ENCODE measurements around the gene AGER.

The AGER gene

GRCh38 chr6:32167761-32168262, 16.2 kb downstream of the AGER start:
- no peak for DNase-seq

DNA sequence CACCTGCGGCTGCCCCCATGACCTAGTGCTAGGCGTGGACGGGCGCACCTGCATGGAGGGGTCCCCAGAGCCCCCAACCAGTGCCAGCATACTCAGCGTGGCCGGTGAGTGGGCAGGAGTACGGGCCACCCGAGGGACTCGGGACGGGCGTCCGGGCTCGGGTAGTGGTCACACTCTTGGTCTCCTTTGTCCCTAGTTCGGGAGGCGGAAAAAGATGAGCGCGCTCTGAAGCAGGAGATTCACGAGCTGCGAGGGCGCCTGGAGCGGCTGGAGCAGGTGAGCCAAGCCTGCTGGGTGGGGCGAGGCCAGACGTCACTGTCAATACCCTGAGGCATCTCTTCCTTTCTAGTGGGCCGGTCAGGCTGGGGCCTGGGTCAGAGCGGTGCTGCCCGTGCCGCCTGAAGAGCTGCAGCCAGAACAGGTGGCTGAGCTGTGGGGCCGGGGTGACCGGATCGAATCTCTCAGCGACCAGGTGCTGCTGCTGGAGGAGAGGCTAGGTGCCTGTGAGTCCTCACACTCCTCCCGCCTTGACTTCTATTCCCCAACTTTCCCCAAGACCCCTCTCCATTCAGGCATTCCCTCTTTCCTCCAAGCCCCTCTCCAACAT, 16.8 kb downstream of the AGER start:
- no peak for DNase-seq

DNA sequence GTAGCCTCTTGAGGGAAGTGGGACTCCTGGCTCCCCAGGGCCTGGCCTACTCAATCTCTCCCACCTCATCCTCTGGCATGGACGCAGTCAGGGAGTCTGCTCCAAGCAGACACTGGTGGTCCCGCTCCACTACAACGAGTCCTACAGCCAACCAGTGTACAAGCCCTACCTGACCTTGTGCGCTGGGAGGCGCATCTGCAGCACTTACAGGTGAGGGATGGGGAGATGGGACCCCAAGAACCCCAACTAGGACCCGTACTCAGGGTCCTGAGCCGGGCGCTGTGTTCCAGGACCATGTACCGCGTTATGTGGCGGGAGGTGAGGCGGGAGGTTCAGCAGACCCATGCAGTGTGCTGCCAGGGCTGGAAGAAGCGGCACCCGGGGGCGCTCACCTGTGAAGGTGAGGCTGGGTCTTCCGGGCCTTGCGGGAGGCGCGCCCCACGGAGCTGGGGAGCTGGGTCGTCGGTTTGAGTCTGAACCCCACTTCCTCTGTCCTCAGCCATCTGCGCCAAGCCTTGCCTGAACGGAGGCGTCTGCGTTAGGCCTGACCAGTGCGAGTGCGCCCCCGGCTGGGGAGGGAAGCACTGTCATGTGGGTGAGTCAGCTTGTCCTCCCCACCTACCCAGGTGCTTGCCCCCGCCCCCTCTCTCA, 17.5 kb downstream of the AGER start:
- DNase-seq = no peak

GRCh38 chr6:32164295-32164694, 19.8 kb downstream of the AGER start, which contains the start of gene EGFL8:
Gene EGFL8 (plus strand): TSS chr6:32164595. CDS start chr6:32166166, 1,571 bp downstream.
- DNase-seq = no peak

DNA sequence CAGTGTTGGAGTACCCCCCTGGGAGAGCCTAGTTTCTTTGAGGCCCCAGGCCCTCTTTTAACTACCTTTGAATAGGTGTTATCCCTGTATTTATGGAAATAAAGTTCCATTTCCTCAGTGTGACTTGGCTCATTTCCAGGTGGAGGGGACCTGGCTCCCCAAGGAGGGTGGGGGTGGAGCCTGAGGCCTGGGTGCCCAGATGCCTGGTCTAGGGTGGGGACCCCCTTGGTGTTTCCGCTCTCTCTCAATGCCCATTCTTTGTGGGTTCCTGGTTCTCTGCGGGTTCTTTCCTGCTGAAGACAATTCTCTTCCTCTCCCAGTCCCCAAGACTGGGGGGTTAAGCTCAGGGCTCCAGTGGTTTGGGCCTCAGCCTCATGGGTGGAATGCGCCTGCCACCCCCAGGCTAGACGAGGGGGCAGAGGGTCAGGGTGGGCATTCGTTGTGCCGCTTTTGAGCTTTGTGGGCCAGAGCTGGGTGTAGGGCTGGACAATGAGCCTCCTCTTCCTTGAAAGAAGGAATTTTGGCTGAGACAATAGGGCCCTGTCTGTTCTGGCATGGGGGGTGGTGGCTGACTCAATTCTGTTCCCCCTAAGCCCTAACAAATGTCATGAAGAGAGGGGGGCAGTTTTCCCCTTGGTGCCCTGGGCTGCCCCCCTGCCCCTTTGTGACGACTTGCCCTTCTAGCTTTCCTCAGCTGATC, 20.3 kb downstream of the AGER start:
- no peak for DNase-seq

- DNase-seq = no peak
Measured at GRCh38 chr6:32158052-32158451, 26.0 kb downstream of the AGER start.

- DNase-seq = no peak
Measured at GRCh38 chr6:32156891-32157290, 27.2 kb downstream of the AGER start.

- DNase-seq = peak; percentile 77
Measured at GRCh38 chr6:32154514-32155161, 29.4 kb downstream of the AGER start.

GRCh38 chr6:32153564-32154513, 30.2 kb downstream of the AGER start, which contains the start of gene PPT2:
Gene PPT2 (plus strand): TSS chr6:32154141. CDS start chr6:32154595, 454 bp downstream.
- DNase-seq = peak; percentile 83

GRCh38 chr6:32152769-32153563, 31.1 kb downstream of the AGER start:
- DNase-seq = no peak

- DNase-seq = no peak
Measured at GRCh38 chr6:32151863-32152768, 31.9 kb downstream of the AGER start, which contains the start of gene PRRT1. Gene PRRT1 (minus strand): TSS chr6:32151939. CDS start chr6:32151827, 112 bp downstream.

DNA sequence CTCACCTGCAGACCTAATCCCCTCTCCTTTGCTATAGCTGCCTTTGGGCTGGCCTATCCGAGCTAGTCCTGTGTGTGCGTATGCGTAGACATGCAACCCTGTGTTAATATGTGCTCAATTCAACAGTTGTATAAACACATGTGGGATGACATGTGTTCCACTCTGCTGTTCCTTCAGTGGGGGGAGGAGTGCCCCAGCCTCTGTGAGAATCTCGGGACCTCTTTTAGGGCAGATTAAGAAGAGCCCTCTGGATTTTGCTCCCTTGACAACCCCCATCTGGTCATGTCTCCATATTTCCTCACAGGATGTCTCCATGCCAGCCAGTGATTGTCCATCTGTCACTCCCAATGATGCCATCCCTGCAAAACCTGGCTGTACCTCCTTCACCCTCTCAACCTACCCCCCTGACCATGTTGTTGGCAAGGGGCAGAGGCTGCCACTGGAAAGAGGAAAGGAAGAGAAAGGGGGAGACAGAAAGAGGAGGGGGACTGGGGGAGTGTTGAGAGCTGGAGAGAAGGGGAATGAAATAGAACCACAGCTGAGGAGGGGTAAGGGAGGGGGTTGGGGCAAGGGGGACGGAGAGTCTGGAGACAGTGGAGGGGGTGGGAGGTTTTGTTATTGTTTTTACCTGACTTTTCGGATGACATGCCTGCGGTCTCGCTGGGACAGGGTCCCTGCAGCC, 32.7 kb downstream of the AGER start:
- DNase-seq = no peak

DNA sequence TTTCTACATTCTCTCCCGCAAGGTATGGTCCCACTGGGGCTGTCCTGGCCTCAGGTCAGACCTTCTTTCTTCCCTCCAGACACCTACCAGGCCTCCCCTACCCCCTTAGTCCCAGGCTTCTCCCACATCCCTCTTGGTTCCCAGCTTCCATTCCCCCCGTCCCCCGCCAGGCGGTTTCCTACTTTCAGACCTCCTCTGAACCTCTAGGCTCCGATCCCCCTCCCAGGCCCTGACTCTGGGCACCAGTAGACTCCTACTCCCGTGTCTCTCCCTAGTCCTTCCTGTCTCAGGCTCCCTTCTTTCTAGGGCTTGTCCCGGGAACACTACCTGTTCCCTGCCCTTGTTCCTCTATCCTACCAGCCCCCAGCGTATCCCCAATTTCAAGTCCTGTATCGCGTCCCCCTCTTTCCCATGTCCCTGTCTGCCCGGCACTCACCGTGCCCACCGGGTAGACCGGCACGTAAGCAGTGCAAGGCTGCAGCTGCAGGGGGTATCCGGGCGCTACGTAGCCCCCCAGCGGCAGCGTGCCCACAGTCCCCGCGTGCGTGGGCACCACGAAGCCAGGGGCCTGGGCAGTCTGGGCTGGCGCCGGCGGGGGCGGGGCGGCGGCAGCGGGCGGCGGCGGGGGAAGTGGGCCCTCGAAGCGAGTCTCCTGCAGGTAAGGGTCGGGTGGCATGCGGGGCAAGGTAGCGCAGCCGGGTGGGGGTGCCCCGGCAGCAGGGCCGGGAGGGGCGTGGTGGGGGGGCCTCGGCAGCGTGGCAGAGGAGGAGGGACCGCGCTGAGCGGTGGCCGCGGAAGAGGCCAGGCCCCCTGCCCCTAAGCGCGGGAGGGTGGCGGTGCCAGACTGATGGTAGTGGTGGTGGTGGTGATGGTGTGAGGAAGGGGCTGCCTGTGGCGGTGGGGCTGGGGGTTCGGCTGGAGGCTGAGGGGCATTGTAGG, 33.9 kb downstream of the AGER start:
- DNase-seq = no peak

DNA sequence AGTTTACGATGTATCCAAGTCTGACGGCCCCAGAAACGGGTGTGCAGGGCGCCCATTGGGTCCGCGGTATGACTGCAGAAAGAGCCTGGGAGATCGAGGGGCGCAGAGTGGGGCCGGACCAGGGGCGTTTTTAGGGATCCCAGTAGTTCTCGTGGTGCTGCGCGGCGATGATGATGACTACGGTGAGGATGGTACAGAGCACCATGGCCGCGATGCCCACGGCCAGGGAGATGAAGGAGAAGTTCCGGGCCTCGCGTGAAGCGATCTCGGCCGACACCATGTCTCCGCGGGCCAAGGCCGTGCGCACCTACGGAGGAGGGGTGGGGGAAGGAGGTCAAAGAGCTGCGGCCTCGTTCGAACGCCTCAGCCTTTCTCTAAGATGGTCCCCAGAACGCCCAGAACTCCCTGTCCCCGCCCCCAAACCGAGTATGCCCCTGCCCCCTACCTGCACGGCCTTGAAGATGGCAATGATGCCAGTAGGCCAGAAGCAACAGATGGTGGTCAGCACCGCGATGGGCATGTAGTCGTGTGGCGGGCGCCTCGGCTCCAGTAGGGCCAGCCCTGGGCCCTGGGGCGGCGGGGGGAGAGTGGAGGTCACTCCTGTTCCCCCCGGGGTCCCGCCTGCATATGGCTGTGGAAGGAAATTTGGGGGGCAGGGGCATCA, 34.8 kb downstream of the AGER start:
- DNase-seq = no peak

DNA sequence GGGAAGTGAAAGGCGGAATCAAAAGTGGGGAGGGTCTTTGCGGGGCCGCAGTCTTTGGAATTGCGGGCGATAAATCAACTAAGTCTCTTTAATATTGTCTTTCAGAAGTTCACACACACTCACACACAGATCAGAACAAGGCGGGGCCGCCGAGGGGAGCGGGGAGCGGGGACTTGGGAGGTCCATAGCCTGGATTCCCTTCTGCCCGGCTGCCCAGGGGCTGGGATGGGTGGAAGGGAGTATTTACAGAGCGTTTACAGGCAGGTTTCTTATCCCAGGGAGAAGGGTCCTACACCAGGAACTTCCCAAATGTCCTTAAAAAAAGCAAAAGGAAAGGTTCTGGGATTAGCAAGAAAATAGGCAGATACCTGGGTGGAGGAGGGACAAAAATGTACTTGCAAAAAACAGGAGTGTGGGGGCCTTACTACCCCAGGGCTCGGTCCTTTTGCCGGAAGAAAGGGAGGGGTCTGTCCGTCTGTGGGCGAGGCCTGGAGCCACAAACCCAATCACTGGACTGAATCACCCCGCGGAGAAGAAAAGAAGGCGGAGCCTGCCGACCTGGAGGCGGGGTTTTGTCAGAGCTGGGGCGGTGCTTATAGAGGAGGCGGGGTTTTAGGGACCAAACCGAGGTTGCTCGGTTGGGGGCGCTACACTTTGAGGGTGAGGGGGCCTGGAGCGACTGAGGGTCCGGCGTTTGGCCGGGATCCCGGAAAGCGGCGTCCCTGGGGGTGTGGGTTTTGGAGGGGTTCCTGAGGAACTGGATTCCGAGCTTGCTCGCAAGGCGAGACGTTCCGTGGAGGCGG, 35.6 kb downstream of the AGER start:
- peak; percentile 76 for DNase-seq

- no peak for DNase-seq
Measured at GRCh38 chr6:32147401-32148132, 36.5 kb downstream of the AGER start.

Measured in CD4-positive, alpha-beta T cell treated with Interleukin-10 for 1 hour (primary cell).